Heart left ventricle (tissue), 16 donors: ENCODE results near the gene SEPTIN5. TPM values are rescaled to one million over a fixed set of nuclear protein-coding genes. Genes with fewer than 3 reads are reported as not detected.
"Not testable (repeated sequence)": the region's sequence is repeated elsewhere in the genome, so short reads cannot be mapped to it uniquely, and the experiment has no call there.

Experiments
- ATAC-seq, 4 donors: fragments of 200-7000 bp; cut with Tn5 transposase; one replicate each; pipeline ENCODE4 v1.9.1; 2020 to 2022; ENCODE audit warnings: moderate library complexity in 4 of 4, mild to moderate bottlenecking in 3 of 4, moderate number of reproducible peaks in 1 of 4
- DNase-seq, 5 donors: peaks; one replicate each; pipeline ENCODE4 v3.0.0-alpha.2; 2020
- H3K27ac ChIP-seq, 12 donors: fragments of 200-600 bp; sonication (generic) in 4 of 12; one replicate each; pipeline versions ENCODE4 v1.5.0 to v1.8.0; 2016 to 2022; ENCODE audit warnings: mild to moderate bottlenecking in 2 of 12
- H3K27me3 ChIP-seq, 9 donors: fragments of 200-600 bp; sonication (generic) in 2 of 9; one replicate each; pipeline versions ENCODE4 v1.5.1 to v1.8.0; 2016 to 2022; ENCODE audit warnings: mild to moderate bottlenecking in 3 of 9
- H3K36me3 ChIP-seq, 9 donors: fragments of 200-600 bp; sonication (generic) in 2 of 9; one replicate each; pipeline versions ENCODE4 v1.5.0 to v1.8.0; 2018 to 2022; ENCODE audit warnings: mild to moderate bottlenecking in 2 of 9
- H3K4me1 ChIP-seq, 12 donors: fragments of 200-600 bp; sonication (generic) in 4 of 12; one replicate each; pipeline versions ENCODE4 v1.5.0 to v1.8.0; 2016 to 2022; ENCODE audit warnings: mild to moderate bottlenecking in 3 of 12
- H3K4me3 ChIP-seq, 12 donors: fragments of 200-600 bp; sonication (generic) in 4 of 12; one replicate each; pipeline versions ENCODE4 v1.5.0 to v1.8.0; 2017 to 2022; ENCODE audit warnings: mild to moderate bottlenecking in 9 of 12, moderate library complexity in 4 of 12
- H3K9me3 ChIP-seq, 12 donors: fragments of 200-600 bp; sonication (generic) in 4 of 12; one replicate each; pipeline versions ENCODE4 v1.5.0 to v1.8.0; 2016 to 2022; ENCODE audit warnings: mild to moderate bottlenecking in 1 of 12
- POLR2A ChIP-seq, 2 donors: fragments of 450-650 bp; IDR thresholded peaks; one replicate each; pipeline ENCODE4 v1.6.1; 2017; ENCODE audit warnings: antibody characterized with exemption in 2 of 2, mild to moderate bottlenecking in 2 of 2, moderate library complexity in 2 of 2
- WGBS, 4 donors: extraction: QIAGEN DNeasy Blood & Tissue Kit in 2 of 4; methylation state at CpG; one replicate each; pipeline versions ENCODE4 v1.1.5 to v1.1.7; 2013 to 2018; 5-methylcytosine and 5-hydroxymethylcytosine counted together
- intact Hi-C, 10 donors: fragments of 100-400 bp; cut with DNase I; formaldehyde crosslinking; loops; one replicate each; pipeline versions ENCODE4 v1.11.1 to v1.14.2; 2022
- polyA plus RNA-seq, 2 donors: library from polyadenylated mRNA; stranded (reverse); fragments of 200-250 nt; gene quantifications; one replicate each; pipeline ENCODE4 v1.2.3, GENCODE V29; 2013
- total RNA-seq, 9 donors: library from RNA; depleted of rRNA in 2 of 9; stranded (reverse); fragments of >200 nt in 2 of 9; fragmentation: NEBNext Ultra II Directional in 3 of 9; extraction: Animal tissue kit (Norgen Biotek cat#: 25700) in 3 of 9; gene quantifications; one replicate each; pipeline versions ENCODE4 v1.1.0 to v1.2.4, GENCODE V29; 2016 to 2023
- TF ChIP-seq, protein P1 (sequence below), 12 donors: fragments of 200-600 bp; sonication (generic) in 4 of 12; IDR thresholded peaks; one replicate each; pipeline versions ENCODE4 v1.5.0 to v1.8.0; 2018 to 2022; ENCODE audit warnings: antibody characterized with exemption in 12 of 12, mild to moderate bottlenecking in 5 of 12
- donor health status: ischemic (EF 13 %, LVEDD 7.1; RV severe dilation, severe dysfunction).
- donor health status: healthy with polysubstance abuse.
- donor health status: DM: no; HTN: yes; CAD: no.
- donor health status: DM: no; HTN: no; CAD: no.
- donor health status: ischemic (EF 25% LVEDD 6.9; RV normal size, moderate dysfunction).
- donor health status: ischemic (EF 25% LVEDD 5.7; RV mildly dilated, moderate dysfunction).
- donor health status: healthy.
- donor health status: DM: yes; HTN: yes; CAD: no.
- donor health status: ischemic (EF 35%, LVEDD 5.7; RV mildly dilated, moderate dysfunction).
- donor health status: nonischemic (EF 11% LVEDD 7.7; RV severe dilation, severe dysfunction).
- donor health status: DM: yes; HTN: yes; CAD: no.
- donor health status: PGD.
- donor health status: ischemic (EF 29% LVEDD 5.4; RV normal size, mild dysfunction).
- donor health status: nonischemic (EF 23%, LVEDD 6.1; RV moderate dilation, normal function).

The SEPTIN5 gene
- total and polyA plus RNA-seq, 11 donors: 75.7 to 272 (median 127) TPM

GRCh38 chr22:19674929-19675253 is 39.4 kb upstream of the SEPTIN5 start:
- 87 to 91% (median 90%) methylated on average over 10 of the region's 10 CpGs for WGBS, 4 donors
- Histone ChIP-seq H3K27me3 (peaks cover 0 to 4% (median 0%) of the 10 kb centered on the region in 9 donors), H3K36me3 (no peaks in the 10 kb centered on the region), H3K4me3 (no peak overlapping the region), H3K27ac (no peak overlapping the region), H3K4me1 (peaks cover 0 to 7% (median 0%) of the 10 kb centered on the region in 12 donors), H3K9me3 (no peaks in the 10 kb centered on the region)
- intact Hi-C loops: loop anchor here in 1 of 10 donors (5.0 kb wide), 1 partner anchor 42 kb away; no protein-coding TSS in a partner anchor
- ATAC-seq: no peak
- TF ChIP-seq POLR2A (IDR thresholded peaks at IDR 0.05): no peak
- TF ChIP-seq, protein P1, sequence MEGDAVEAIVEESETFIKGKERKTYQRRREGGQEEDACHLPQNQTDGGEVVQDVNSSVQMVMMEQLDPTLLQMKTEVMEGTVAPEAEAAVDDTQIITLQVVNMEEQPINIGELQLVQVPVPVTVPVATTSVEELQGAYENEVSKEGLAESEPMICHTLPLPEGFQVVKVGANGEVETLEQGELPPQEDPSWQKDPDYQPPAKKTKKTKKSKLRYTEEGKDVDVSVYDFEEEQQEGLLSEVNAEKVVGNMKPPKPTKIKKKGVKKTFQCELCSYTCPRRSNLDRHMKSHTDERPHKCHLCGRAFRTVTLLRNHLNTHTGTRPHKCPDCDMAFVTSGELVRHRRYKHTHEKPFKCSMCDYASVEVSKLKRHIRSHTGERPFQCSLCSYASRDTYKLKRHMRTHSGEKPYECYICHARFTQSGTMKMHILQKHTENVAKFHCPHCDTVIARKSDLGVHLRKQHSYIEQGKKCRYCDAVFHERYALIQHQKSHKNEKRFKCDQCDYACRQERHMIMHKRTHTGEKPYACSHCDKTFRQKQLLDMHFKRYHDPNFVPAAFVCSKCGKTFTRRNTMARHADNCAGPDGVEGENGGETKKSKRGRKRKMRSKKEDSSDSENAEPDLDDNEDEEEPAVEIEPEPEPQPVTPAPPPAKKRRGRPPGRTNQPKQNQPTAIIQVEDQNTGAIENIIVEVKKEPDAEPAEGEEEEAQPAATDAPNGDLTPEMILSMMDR (IDR thresholded peaks at IDR 0.05): no peak
- no peak for DNase-seq

DNA sequence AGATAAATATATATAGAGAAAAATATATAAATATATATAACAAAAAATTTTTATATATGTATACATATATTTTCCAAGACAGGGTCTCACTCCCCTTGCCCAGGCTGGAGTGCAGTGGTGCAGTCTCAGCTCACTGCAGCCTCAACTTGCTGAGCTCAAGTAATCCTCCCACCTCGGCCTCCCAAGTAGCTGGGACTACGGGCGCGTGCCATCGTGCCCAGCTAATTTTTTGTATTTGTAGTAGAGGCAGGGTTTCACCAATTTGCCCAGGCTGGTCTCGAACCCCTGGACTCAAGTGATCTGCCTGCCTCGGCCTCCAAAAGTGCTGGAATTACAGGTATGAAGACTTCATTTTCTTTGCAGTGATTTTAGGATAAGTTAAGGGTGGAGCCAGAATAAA is 38.9 kb upstream of the SEPTIN5 start:
- peaks cover 0 to 5% (median 0%) of the 10 kb centered on the region in 12 donors for H3K4me1 ChIP-seq
- intact Hi-C loops: loop anchor here in 1 of 10 donors (5.0 kb wide), 1 partner anchor 42 kb away; no protein-coding TSS in a partner anchor
- H3K27ac ChIP-seq: no peak overlapping the region
- TF ChIP-seq POLR2A (IDR thresholded peaks at IDR 0.05): no peak
- TF ChIP-seq, protein P1 (IDR thresholded peaks at IDR 0.05): no peak
- no peak overlapping the region for H3K4me3 ChIP-seq
- WGBS, 4 donors: 83 to 91% (median 89%) methylated on average over 7 of the region's 7 CpGs
- H3K9me3 ChIP-seq: no peaks in the 10 kb centered on the region
- DNase-seq: no peak
- peaks cover 0 to 8% (median 0%) of the 10 kb centered on the region in 9 donors for H3K27me3 ChIP-seq
- no peaks in the 10 kb centered on the region for H3K36me3 ChIP-seq
- no peak for ATAC-seq

DNA sequence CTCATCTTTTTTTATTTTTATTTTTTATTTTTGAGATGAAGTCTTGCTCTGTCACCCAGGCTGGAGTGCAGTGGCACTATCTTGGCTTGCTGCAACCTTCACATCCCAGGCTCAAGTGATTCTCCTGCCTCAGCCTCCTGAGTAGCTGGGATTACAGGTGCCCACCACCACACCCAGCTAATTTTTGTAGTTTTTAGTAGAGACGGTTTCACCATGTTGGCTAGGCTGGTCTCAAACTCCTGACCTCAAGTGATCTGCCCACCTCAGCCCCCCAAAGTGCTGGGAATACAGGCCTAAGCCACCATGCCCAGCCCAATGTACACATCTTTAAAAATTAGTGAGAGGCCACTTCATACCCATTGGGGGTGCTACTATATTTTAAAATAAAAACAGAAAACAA is 37.9 kb upstream of the SEPTIN5 start:
- not testable (repeated sequence) for H3K4me3 ChIP-seq, H3K9me3 ChIP-seq, H3K4me1 ChIP-seq, ATAC-seq, H3K36me3 ChIP-seq, DNase-seq, H3K27ac ChIP-seq
- 73 to 98% (median 84%) methylated on average over 1 of the region's 1 CpG for WGBS, 4 donors
- peaks cover 0 to 16% (median 2%) of the 10 kb centered on the region in 9 donors for H3K27me3 ChIP-seq
- intact Hi-C loops: loop anchor here in 1 of 10 donors (5.0 kb wide), 1 partner anchor 41 kb away; no protein-coding TSS in a partner anchor

DNA sequence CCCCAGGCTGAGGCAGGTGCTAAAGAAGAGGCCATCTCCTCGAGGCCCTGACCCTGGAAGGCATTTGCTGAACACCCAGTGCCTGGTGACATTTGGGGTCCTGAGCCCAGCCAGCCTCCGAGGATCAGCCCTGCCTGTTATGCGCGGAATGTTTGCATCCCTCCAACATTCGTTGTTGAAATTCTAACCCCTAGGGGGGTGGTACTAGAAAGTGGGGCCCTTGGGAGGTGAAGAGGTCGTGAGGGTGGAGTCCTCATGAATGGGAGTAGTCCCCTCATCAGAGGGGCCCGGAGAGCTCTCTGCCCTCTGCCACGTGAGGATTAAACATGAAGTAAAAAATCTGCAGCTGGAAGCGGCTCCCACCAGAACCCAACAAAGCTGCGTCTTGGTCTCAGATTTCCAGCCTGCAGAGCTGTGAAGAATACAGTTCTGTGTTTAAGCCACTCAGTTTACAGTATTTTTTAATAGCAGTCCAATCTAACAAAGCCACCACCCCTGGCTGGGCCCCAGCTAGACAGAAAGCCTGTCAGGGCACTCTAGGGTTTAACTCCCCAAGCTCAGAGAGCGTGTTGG is 35.3 kb upstream of the SEPTIN5 start:
- 66 to 78% (median 70%) methylated on average over 10 to 11 of the region's 11 CpGs for WGBS, 4 donors
- intact Hi-C loops: loop anchor here in 5 of 10 donors (2.0 to 5.0 kb wide), 3 partner anchors 38 to 40 kb away; no protein-coding TSS in a partner anchor
- Histone ChIP-seq H3K27me3 (peaks cover 0 to 16% (median 3%) of the 10 kb centered on the region in 9 donors), H3K4me3 (no peak overlapping the region), H3K4me1 (peaks cover 0 to 5% (median 0%) of the 10 kb centered on the region in 12 donors), H3K36me3 (no peaks in the 10 kb centered on the region), H3K27ac (no peak overlapping the region), H3K9me3 (no peaks in the 10 kb centered on the region)
- ATAC-seq (no peak), DNase-seq (no peak)
- TF ChIP-seq, protein P1 (IDR thresholded peaks at IDR 0.05): no peak
- TF ChIP-seq POLR2A (IDR thresholded peaks at IDR 0.05): no peak
